IPS-NIHi7 (cell line): ENCODE measurements around the gene CDH9.
"Not testable (repeated sequence)": the region's sequence is repeated elsewhere in the genome, so short reads cannot be mapped to it uniquely, and the experiment has no call there.

Experiments used
- DNase-seq: peaks from one replicate; pipeline ENCODE4 v3.0.0; 2012; ENCODE audit warnings: mixed read lengths; ENCODE audit errors: extremely low spot score

CDH9 gene

DNA sequence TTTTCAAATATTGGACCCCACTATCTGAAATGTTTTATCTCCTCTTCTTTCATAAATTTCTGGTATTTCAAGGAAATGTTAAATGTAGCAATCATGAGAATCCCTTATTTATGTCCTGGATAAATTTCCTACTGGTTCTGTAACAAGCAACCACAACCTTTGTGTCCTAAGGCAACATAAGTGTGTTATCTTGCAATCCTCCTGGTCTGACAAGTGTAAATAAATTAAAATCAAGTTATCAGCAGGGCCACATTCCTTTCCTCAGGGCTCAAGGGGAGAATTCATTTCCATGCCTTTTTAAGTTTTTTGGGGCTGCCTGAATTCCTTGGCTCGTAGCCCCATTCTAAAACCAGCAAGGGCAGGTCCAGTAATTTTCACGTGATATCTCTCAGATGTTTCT lies 83.2 kb downstream of the CDH9 start:
- DNase-seq: no peak

DNA sequence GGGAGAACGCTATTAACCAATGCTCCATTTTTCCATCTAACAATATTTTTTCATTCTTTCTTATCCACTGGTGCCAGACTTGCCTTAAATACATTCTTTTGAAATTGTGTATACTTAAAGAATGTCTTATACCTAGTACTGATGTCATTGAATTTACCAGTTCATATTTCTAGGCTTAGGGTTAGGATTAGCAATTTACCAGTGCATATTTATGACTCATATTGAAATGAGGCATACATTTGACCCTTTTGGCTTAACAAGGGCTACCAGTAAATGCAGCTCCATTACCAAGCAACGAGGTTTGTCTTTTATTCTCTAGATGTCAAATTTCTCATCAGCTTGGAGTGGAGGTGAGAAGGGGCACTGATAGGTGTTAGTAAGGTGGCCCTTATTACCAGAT lies 89.5 kb downstream of the CDH9 start:
- no peak for DNase-seq

DNA sequence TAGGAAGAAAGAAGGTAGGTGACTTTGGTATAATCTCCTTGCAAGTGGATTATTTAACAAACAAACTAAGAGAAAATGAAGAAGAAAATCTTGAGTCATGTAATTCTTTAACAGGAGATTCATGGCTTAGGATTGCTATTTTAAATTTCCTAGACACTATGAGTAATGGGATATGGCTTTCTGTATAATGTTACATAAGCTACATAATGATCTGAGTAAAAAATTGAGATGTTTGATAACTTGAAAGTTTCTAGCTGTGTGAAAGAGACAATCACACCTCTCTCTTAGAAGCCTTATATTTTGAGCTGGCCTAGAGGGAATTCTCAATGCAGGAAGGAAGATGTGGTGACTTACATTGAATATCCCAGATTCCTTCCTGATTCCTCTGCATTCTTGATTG lies 92.5 kb downstream of the CDH9 start:
- DNase-seq: no peak

DNA sequence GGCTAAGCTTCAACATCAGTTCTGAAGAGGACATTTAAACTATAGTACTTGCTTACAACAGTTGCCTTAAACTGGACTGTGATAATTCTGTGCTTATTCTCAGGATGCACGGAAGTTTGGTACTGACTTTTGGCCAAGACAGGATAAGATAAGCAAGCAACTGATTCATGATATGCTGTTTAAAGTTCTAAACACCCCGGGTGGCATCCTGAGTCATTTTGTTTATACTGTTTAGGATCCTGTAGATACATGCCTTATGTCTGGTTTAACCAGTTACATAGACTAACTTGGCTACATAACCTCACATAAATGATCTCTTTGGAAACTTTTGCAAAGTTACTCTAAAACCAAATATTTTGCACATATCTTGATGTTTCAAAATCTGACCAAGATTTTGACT lies 95.9 kb downstream of the CDH9 start:
- no peak for DNase-seq

DNA sequence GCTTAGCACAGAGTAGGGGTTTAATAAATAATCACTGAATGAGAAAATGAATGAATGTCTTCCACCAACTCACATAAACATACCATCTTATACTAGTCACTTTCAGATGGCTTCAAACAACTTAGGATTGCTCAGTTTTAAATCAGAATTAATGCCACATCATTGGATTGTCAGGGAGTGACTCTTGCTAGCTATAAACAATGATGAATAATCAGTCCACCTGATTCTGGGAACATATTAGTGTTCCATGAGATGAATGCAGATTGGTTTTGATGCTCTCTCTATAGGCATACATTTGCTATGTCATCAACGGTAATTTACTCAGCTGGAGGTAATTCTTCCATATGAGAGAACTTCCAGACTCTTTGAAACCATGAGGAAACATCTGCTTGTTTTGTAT lies 97.4 kb downstream of the CDH9 start:
- no peak for DNase-seq

DNA sequence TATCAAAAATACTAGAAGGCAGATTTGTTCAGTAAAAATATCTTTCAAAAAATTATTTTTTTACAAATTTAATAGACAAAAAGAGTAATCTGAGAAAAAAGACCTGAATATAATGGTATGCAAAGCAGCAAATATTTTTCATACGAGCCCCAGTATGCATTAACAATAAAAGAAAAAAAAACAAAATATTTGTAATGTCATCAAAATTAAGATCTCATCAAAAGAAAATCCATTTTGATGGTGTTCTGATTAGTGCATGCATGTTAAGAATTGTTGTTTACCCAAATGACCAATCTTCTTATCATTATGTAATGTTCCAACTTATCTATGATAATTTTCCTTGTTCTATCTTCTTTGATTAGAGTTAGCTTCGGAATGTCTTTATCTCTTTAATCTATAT lies 106.1 kb downstream of the CDH9 start:
- DNase-seq: no peak

DNA sequence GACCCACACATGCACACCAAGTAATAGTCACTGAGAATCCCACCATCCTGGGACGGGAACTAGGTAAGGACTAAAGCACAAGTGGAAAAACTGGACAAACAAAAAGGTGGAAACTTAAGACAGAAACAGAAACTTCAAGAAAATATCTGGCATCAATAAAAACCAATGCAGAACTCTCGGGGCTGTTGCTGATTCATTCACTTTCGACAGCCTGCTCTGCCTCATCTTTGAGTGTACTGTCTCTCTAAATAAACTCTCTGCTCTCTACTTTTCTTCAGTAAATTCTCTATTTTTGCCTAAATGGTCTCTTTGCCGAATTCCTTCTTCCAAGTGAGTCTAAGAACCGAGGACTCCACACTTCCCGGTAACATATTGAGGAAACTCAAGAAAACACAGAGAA lies 116.9 kb downstream of the CDH9 start:
- no peak for DNase-seq

DNA sequence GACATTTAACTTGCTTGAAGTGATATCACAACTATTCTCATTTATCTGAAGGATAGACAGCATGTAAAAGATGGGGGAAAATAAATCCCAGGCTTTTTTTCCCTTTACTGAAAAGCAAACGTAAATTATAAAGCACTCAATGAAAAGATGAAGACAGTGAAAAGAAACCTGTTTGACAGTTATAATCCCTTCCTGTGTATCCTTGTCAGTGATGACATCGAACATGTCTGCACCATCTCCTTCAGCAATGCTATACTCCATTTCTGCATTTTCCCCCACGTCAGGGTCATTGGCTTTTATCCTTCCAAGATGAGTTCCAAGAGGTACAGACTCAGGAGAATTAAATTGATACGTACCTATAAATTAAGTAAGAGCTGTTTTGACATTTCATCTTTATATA lies 134.9 kb downstream of the CDH9 start:
- DNase-seq: no peak

DNA sequence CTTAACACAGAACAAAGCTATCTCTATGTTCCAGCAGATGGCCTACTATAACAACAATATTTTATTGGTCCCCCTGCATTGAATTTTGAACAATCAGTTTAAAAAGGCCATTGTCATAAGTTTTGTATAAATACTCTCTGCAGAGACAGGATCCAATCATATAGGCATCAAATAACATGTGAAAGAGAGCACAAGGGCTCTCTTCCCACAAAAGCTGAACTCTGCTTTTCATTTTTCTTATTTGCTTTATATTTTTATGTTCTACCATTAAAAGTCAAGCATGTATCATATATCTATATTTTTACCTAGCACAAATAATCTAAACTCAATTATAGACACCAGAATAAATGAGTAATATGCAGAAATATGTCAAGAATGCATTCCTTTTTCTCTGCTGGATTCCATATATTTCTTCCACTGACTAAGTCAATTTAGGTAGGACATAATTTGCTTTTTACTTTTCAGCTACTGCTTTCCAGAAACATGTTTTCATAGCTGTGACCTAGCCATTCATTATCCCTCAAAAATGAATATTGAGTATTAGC lies 143.6 kb downstream of the CDH9 start:
- DNase-seq: no peak

DNA sequence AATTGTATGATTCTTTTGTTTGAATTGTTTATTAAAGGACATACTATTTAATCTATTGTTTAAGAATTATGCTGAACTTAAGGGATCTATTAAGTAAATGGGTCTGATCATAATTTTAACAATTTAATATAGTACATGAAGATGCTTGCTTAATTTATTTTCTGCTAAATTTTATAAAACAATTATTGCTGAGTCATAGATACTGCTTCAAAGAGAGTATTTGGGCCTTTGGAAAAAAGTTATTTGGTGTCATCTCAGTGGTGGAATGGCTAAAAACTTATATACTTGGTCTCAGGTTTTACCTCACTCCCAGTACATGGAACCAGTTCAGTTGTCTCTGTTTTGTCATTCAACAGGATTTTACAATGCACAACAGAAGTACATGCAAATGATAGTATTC lies 145.3 kb downstream of the CDH9 start:
- DNase-seq: no peak

DNA sequence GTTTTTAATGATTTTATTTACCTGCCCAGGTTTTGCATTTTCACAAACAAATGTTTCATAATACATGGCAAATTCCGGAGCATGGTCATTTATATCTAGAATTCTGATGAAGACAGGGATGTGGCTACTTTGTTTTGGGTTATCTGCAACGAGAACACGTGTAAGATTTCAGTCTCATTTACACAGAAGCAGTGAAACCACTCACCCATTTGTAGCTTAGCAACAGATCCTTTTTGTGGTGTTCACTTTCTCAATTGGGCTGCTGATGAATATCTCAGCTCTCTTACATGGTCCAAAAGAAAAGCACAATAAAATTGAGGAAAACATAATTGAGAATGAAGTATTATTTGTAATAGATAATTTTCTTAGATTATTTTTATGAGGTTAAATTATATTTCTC lies 148.6 kb downstream of the CDH9 start:
- no peak for DNase-seq

DNA sequence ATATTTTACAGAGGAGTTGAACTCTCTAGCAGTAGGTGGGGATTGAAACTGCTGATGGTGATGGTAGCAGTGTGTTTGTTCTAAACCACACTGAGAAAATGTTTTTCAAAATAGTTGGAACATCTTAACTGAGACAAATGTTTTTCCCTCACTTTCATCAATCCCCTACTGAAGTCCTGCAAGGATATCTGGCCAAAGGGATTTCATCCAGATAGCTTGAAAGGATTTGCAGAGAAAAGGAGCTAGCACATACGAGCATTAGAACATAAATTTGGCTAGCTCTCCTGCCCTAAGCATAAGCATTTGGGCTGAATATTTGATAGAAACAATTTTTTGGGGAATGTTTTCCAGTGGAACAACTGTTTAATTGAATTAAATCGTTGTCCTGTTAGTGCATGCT lies 153.9 kb downstream of the CDH9 start:
- DNase-seq: no peak

DNA sequence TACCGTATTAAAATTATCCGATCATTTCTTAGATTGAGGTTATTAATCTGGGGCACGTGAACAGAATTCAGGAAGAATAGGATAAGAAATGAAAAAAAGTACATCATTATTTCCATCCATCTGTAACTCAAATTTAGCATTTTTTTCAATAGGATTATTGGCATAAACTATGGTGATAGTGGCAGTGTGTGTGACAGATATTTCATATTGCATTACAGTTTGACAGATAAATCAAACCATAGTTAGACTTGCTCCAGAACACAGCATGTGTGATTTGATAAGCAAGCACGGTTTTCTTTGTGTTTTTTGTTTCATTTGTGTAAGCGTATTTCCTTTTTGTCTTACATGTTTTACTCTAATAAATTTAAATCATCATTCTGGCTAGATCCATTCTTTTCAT lies 155.0 kb downstream of the CDH9 start:
- no peak for DNase-seq

DNA sequence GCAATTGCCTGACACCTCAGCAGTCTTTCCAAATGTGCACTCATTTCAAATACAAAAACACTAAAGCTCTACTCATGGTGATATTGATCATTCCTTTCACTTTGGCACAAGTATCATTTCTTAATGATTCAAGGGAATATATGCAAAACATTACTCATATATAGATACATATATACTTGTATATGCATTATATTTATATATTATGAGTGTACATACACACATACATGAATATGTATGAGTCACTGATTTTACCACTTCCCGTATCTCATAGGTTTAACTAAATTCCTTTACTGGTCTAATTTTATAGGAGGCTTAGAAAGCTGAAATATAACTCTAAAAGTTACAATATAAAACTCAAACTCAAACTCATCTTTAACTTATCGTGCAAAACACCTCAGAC lies 156.5 kb downstream of the CDH9 start:
- no peak for DNase-seq

DNA sequence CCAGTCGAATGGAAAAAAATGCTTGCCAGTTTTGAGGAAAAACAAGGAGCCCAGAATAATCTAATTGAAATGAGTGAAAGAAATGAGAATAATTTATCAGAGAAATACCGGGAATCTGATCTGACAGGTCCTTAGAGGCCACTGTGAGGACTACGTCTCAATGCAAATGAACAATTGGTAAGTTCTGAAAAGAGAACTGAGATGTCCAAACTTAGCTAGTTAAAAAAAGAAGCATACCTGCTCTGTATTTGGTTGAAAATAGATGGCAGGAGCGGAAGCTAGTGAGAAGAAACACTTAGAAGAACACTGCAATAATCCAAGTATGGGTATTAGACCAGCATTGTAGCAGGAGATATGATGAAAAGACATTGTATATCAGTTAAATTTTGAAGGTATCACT lies 161.2 kb downstream of the CDH9 start:
- no peak for DNase-seq

DNA sequence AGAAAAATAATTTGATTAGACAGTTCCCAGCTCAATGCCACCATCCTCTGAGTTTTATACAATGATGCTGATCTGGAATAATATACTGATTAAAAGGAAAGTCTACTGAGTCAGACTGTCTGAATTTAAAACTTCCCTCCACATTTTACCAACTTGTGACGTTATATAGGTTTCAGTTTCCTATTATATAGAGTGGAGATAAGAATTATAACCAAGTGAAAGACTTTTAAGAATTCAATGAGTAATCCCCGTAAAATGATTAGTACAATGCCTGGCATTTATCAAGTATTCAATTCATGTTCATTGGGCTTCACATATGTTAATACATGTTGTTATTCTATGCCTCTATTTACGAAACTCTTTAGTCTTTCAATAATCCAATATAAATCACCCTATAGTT lies 166.0 kb downstream of the CDH9 start:
- no peak for DNase-seq

DNA sequence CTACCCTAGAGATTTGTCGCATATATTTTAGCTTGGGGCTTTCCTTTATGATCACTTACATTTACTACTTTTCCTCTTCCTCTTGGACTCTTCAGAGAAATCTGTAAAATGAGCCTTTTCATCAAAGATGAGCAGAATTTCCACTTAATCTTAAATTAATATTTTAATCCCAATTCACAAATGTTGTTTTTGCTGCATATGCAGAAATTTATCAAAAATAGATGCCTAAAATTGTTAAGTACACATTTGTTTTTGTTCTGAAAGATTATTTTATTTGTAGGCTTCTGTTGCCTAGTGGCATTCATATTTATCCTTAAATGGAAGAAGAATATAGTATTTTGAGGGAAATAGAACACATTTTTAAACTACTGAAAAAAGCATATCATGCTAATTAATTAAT lies 168.6 kb downstream of the CDH9 start:
- no peak for DNase-seq

DNA sequence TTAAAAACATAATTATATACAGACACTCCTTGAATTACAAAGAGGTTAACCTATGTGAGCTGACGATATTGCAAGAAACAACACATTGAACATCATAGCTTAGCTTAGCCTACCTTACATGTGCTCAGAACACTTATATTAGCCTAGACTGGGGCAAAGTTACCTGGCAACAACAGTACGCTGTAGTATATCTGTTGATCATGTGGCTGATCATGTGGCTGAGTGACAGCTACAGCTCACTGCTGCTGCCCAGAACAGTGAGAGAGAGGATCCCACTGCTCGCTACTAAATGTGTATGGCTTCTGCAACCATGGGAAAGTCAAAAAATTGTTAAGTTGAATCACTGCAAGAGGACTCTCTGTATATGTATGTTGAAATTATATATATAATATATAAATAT lies 169.9 kb downstream of the CDH9 start:
- DNase-seq: no peak

DNA sequence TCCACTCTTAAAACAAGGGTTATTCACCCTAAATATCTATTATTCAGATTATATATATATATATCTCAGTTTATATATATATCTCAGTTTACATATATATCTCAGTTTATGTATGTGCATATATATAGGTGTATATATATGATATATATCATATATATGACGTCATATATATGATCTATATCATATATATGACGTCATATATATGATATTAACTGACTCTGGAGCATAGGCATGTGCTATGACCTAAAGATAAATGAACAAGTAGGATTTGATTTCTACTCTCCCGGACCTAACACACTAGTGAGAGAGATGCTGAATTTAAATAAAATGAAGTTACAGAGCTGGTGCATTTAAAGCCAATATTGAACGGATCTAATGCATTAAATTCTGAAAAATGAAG lies 174.3 kb downstream of the CDH9 start:
- no peak for DNase-seq

DNA sequence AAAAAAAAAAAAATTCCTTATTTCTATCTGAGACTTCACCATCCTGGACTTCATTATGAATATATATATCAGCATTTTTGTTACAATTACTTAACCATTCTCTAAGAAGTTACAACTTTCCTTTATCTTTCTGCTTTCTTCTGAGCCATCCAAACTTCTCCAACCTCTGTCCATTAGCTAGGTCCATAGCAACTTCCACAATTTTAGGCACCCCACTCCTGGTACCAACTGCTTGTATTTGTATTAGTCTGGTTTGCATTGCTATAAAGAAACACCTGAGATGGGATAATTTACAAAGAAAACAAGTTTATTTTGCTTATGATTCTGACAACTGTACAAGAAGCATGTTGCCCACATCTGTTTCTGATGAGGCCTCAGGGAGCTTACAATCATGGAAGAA lies 182.1 kb downstream of the CDH9 start:
- no peak for DNase-seq

DNA sequence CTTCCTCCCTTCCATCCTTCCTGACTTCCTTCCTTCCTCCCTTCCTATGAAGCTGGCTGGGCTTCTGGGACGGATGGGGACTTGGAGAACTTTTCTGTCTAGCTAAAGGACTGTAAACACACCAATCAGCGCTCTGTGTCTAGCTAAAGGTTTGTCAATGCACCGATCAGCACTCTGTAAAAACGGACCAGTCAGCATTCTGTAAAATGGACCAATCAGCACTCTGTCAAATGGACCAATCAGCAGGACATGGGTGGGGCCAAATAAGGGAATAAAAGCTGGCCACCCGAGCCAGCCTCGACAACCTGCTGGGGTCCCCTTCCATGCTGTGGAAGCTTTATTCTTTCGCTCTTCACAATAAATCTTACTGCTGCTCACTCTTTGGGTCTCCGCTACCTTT lies 185.9 kb downstream of the CDH9 start:
- DNase-seq: not testable (repeated sequence)

DNA sequence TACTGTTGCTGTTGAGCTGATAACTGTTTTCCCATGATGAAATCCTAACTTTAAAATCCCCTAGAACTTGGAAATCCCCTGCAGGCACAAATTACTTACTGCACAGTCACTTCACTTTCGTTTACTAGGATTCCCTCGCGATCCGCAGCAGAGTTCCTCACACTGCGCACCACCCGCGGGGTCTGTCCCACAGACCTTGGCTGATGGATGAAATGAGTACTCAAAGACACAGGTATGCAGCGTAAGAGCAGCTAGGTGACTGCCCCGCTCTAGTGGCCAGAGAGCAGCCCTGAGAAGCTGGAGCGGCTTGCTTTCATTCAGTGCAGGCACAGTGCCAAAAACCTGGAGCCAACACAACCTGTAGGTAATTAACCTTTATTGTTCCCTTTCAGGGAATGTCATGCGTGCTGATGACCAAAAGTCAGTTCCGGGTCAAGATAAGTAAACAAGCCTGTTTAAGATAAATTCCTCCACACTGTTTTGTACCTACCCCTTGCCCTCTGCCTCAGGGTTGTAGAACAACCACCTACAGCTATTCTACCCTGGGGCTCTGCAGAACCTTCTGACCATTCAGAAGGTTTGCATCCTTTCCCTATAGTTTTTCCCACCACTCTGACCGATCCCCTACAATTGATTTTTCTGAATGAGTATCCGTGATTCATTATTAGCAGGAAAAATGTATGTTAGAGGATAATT lies 191.2 kb downstream of the CDH9 start:
- DNase-seq: no peak

DNA sequence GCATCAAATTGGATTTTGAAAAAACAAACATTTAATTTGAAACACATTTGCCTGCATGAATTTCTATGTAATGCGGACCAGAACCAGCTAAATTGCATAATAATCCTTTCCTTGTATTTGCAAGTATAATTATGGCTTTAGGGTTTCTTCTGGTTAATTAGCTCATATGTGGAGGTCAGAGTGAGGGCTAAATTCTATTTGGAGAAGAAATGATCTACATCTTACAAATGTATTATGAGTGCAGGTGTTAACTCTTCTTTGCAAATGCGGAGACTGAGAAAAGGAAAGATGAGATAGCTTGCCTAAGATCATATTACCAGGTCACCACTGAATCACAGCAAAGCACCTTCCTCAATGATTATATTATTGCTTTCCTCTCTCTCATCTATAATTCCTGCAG lies 194.7 kb downstream of the CDH9 start:
- DNase-seq: no peak

DNA sequence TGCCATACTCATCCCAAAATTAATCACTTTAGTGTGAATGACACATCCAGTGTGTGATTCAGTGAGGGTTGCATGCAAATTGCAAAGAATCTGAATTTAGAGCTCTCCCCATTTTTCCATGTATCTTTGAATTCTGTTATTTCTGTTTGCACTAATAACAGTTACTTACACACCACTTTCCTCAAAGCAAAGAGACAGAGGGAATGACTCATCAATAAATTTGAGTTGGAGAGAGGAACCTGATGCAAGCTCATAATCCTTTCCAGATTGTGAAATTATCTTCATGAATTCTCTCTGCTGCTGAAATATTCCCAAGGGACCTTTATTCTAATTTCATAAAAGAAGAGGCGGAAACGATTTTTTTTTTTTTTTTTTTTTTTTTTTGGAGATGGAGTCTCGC lies 204.8 kb downstream of the CDH9 start:
- no peak for DNase-seq
